Measurements from ENCODE around the gene AAGAB. TPM values are rescaled to one million over a fixed set of nuclear protein-coding genes. Genes with fewer than 3 reads are reported as not detected.

Gene AAGAB
- total RNA-seq, 1 donor from 2014 or later, result 68.0 TPM

DNA sequence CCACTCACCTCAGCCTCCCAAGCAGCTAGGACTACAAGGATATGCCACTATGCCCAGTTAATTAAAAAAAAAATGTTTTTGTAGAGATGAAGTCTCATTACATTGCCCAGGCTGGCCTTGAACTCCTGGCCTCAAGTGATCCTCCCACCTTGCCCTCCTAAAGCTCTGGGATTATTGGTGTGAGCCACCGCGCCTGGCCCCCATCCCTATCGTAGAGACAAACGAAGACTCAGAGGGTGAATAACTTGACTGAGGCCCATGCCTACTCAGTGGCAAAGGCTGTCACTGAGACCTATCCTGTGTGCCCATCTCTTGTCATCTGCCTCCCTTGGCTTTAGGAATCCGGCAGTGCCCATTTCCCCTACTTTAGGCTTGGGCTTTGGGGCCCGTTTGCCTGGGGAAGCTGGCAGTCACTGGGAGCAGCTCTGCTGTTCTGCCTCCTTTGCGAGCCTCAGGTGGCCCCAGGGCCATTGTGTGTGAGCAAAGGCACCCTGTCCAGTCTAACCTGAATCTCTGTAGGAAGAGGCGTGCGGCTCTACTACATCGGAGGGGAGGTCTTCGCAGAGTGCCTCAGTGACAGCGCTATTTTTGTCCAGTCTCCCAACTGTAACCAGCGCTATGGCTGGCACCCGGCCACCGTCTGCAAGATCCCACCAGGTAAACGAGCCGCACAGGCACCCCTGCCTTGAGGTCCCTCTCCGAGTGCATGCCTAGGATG, 70.1 kb downstream of the AAGAB start:
- no peak overlapping the region for H3K4me3 Mint-ChIP-seq
- TF ChIP-seq EZH2phosphoT487 (IDR thresholded peaks at IDR 0.05) (no peak), EZH2 (IDR thresholded peaks at IDR 0.05) (no peak)
- TF ChIP-seq, protein P1, sequence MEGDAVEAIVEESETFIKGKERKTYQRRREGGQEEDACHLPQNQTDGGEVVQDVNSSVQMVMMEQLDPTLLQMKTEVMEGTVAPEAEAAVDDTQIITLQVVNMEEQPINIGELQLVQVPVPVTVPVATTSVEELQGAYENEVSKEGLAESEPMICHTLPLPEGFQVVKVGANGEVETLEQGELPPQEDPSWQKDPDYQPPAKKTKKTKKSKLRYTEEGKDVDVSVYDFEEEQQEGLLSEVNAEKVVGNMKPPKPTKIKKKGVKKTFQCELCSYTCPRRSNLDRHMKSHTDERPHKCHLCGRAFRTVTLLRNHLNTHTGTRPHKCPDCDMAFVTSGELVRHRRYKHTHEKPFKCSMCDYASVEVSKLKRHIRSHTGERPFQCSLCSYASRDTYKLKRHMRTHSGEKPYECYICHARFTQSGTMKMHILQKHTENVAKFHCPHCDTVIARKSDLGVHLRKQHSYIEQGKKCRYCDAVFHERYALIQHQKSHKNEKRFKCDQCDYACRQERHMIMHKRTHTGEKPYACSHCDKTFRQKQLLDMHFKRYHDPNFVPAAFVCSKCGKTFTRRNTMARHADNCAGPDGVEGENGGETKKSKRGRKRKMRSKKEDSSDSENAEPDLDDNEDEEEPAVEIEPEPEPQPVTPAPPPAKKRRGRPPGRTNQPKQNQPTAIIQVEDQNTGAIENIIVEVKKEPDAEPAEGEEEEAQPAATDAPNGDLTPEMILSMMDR (IDR thresholded peaks at IDR 0.05), result no peak
- Histone ChIP-seq H2AFZ (replicated peaks) (no peak overlapping the region), H3K27ac (no peak overlapping the region), H4K20me1 (ENCODE audit: low read depth) (no peaks in the 10 kb centered on the region), H3K4me2 (no peak overlapping the region), H3K4me3 (no peak overlapping the region), H3K79me2 (ENCODE audit: low read depth) (no peaks in the 10 kb centered on the region), H3K27me3 (no peaks in the 10 kb centered on the region), H3K9ac (no peak overlapping the region), H3K36me3 (no peaks in the 10 kb centered on the region), H3K4me1 (no peaks in the 10 kb centered on the region), H3F3A (ENCODE audit: low read depth) (no peaks in the 10 kb centered on the region), H3K9me3 (ENCODE audit: low read depth) (no peaks in the 10 kb centered on the region)
- no peak for DNase-seq (ENCODE audit: low spot score)
- peaks cover 2% of the 10 kb centered on the region for H3K27me3 Mint-ChIP-seq (ENCODE audit: insufficient read depth, low read depth)
- peaks cover 6% of the 10 kb centered on the region for H3K4me1 Mint-ChIP-seq
- peaks cover 37% of the 10 kb centered on the region for H3K36me3 Mint-ChIP-seq
- H3K27ac Mint-ChIP-seq, result no peak overlapping the region
- H3K9me3 Mint-ChIP-seq, result no peaks in the 10 kb centered on the region

DNA sequence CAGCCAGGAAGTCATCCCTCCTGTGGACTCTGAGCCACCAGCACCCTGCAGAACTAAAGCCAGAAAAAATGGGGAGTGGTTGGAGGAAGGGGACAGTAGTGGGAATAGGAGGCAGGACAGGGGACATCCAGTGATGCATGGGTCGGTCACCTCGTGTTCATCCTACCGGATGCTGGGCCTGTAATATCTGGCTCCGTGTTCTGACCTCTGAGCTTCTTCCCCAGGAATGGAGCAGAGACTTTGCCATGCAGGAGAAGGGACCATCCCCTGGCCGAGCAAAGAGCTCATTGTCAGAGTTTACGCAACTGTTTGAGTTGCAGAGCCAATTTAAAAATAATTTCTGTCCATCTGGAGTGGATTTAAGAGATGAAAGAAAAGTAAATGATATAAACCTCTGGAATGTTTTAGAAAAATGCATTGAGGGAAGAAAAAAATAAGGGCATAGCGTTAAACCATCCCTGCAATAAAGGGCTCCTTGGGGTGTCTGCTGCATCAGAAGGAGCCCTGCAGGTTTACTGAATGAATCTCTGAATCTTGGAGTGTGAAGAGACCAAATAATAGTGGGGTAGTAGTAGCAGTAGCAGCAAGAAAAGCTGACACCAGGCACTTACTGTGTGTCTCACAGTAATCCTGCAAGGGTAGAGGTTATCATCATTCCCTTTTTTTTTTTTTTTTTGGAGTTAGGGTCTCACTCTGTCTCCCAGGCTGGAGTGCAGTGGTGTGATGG, 70.9 kb downstream of the AAGAB start:
- TF ChIP-seq EZH2phosphoT487 (IDR thresholded peaks at IDR 0.05) (no peak), EZH2 (IDR thresholded peaks at IDR 0.05) (no peak)
- TF ChIP-seq, protein P1 (IDR thresholded peaks at IDR 0.05), result no peak
- H3K4me2 ChIP-seq, result no peak overlapping the region
- no peaks in the 10 kb centered on the region for H3K9me3 ChIP-seq (ENCODE audit: low read depth)
- no peak overlapping the region for H3K27ac ChIP-seq
- peaks cover 2% of the 10 kb centered on the region for H3K27me3 Mint-ChIP-seq (ENCODE audit: insufficient read depth, low read depth)
- no peaks in the 10 kb centered on the region for H3K79me2 ChIP-seq (ENCODE audit: low read depth)
- H3K4me1 Mint-ChIP-seq, result peaks cover 6% of the 10 kb centered on the region
- no peaks in the 10 kb centered on the region for H4K20me1 ChIP-seq (ENCODE audit: low read depth)
- no peaks in the 10 kb centered on the region for H3F3A ChIP-seq (ENCODE audit: low read depth)
- H3K9me3 Mint-ChIP-seq, result no peaks in the 10 kb centered on the region
- H3K36me3 ChIP-seq, result no peaks in the 10 kb centered on the region
- H3K27me3 ChIP-seq, result no peaks in the 10 kb centered on the region
- H3K4me3 ChIP-seq, result no peak overlapping the region
- peaks cover 42% of the 10 kb centered on the region for H3K36me3 Mint-ChIP-seq
- no peak overlapping the region for H3K9ac ChIP-seq
- DNase-seq (ENCODE audit: low spot score), result no peak
- no peak overlapping the region for H2AFZ ChIP-seq (replicated peaks)
- H3K27ac Mint-ChIP-seq, result peak overlapping the region; percentile 78
- H3K4me1 ChIP-seq, result no peaks in the 10 kb centered on the region
- H3K4me3 Mint-ChIP-seq, result no peak overlapping the region

DNA sequence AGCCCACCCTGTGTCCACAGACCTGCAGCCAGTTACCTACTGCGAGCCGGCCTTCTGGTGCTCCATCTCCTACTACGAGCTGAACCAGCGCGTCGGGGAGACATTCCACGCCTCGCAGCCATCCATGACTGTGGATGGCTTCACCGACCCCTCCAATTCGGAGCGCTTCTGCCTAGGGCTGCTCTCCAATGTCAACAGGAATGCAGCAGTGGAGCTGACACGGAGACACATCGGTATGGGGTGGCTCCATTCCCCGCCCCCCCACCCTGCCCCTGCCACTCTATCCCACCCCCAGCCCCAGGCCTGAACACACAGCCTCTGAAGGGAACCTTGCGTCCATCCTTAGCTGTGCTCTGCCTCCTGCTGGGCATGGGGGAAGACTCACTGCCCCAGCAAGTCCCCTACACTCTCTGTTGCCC, 73.2 kb downstream of the AAGAB start:
- Histone ChIP-seq H3K27ac (no peak overlapping the region), H3F3A (ENCODE audit: low read depth) (no peaks in the 10 kb centered on the region), H3K9ac (no peak overlapping the region), H2AFZ (replicated peaks) (no peak overlapping the region), H3K79me2 (ENCODE audit: low read depth) (no peaks in the 10 kb centered on the region), H3K9me3 (ENCODE audit: low read depth) (no peaks in the 10 kb centered on the region), H3K4me2 (no peak overlapping the region), H3K4me3 (no peak overlapping the region), H3K4me1 (peaks cover 7% of the 10 kb centered on the region), H3K27me3 (no peaks in the 10 kb centered on the region), H3K36me3 (no peaks in the 10 kb centered on the region), H4K20me1 (ENCODE audit: low read depth) (no peaks in the 10 kb centered on the region)
- Mint-ChIP-seq H3K4me3 (no peak overlapping the region), H3K27me3 (ENCODE audit: insufficient read depth, low read depth) (peaks cover 2% of the 10 kb centered on the region), H3K9me3 (no peaks in the 10 kb centered on the region), H3K27ac (no peak overlapping the region), H3K36me3 (peaks cover 47% of the 10 kb centered on the region), H3K4me1 (peaks cover 15% of the 10 kb centered on the region)
- no peak for DNase-seq (ENCODE audit: low spot score)
- TF ChIP-seq EZH2 (IDR thresholded peaks at IDR 0.05) (no peak), EZH2phosphoT487 (IDR thresholded peaks at IDR 0.05) (no peak)
- TF ChIP-seq, protein P1 (IDR thresholded peaks at IDR 0.05), result no peak
